HFF-Myc (cell line): ENCODE measurements around the gene RCBTB2.
A peak's percentile ranks its signal among the peaks of the same experiment; 100 is the strongest.

ENCODE experiments used
- DNase-seq: peaks from one replicate; pipeline ENCODE4 v3.0.0-alpha.2; 2011; ENCODE audit warnings: low read depth; ENCODE audit errors: extremely low read depth
- H3K4me3 ChIP-seq: replicated peaks from 2 replicates; pipeline ENCODE4 v1.5.1; 2011; ENCODE audit warnings: low read depth, mild to moderate bottlenecking, control low read depth, low read length
- TF ChIP-seq, protein P1 (sequence below): IDR thresholded peaks from 2 replicates; pipeline ENCODE4 v1.5.1; 2012; ENCODE audit warnings: mild to moderate bottlenecking, low read depth, low read length, control low read depth; ENCODE audit errors: missing control alignments

The RCBTB2 gene

DNA sequence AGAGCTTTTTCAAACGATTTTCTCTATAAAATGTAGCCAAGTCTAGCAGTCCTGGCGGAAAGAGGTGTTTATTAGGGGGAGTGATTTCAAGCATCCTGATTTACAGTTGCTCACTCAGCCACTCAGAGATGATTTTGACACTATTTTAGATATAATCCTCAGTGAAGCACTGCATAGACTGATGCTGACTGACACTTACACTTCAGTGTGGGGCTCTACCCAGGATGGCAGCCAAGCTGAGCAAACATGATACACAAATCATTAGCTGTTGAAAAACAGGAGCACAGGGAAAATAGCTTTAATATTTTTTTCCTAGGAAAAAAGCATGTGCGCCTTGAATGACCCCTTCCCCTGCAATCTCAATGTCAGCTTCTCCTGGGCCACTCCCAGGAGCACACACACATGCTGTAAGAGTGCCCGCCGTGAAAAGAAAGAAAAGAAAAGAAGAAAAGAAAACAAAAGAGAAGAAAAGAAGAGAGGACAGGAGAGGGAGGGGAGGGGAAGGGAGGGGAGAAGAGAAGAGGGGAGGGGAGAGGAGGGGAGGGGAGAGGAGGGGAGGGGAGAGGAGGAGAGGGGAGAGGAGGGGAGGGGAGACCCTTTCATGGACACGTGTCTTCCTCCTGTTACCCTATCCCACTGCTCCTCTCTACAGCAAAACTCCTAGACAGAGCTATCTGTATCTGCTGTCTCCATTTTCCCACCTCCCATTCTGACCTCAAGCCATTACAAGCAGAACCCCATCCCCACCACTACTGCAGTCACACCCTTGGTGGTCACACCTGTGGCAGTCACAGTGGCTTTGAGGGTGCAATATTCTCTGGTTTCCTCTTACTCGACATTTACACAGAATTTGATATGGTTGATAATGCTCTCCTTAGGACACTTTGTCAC is 36.4 kb downstream of the RCBTB2 start:
- H3K4me3 ChIP-seq, result no peak overlapping the region
- DNase-seq, result no peak
- TF ChIP-seq, protein P1, sequence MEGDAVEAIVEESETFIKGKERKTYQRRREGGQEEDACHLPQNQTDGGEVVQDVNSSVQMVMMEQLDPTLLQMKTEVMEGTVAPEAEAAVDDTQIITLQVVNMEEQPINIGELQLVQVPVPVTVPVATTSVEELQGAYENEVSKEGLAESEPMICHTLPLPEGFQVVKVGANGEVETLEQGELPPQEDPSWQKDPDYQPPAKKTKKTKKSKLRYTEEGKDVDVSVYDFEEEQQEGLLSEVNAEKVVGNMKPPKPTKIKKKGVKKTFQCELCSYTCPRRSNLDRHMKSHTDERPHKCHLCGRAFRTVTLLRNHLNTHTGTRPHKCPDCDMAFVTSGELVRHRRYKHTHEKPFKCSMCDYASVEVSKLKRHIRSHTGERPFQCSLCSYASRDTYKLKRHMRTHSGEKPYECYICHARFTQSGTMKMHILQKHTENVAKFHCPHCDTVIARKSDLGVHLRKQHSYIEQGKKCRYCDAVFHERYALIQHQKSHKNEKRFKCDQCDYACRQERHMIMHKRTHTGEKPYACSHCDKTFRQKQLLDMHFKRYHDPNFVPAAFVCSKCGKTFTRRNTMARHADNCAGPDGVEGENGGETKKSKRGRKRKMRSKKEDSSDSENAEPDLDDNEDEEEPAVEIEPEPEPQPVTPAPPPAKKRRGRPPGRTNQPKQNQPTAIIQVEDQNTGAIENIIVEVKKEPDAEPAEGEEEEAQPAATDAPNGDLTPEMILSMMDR, result no peak

GRCh38 chr13:48494874-48495273 is 38.0 kb downstream of the RCBTB2 start:
- H3K4me3 ChIP-seq, result no peak overlapping the region
- DNase-seq, result no peak
- TF ChIP-seq, protein P1, result no peak

GRCh38 chr13:48493851-48494250 is 39.0 kb downstream of the RCBTB2 start:
- no peak overlapping the region for H3K4me3 ChIP-seq
- DNase-seq, result no peak
- TF ChIP-seq, protein P1, result no peak

DNA sequence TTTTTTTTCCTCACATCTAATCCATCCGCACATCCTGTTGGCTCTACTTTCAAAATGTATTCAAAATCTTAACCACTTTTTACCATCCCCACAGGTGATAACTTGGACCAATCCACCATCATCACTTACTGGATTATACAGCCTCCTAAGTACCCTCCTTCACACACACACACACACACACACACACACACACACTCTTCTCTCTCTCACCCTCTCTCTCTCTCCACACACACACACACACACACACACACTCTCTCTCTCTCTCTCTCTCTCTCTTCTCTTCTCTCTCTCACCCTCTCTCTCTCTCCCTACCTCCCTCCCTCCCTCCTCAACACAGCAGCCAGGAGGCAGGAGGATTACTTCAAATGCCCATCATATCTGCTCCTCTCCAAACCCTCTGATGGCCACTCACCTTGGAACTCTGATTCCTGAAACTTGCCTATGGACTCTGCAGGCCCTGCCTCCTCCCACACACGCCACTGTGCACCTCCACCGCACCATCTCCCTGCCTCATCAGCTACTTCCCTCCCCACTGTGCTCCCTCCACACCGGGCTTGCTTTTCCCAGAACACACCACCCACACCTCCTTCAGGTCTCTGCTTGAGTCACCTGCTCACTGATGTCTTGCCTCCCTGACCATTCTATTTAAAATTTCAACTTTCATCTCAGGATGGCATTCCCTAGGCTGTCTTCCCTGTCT is 39.7 kb downstream of the RCBTB2 start:
- no peak overlapping the region for H3K4me3 ChIP-seq
- TF ChIP-seq, protein P1, result no peak
- DNase-seq, result no peak

DNA sequence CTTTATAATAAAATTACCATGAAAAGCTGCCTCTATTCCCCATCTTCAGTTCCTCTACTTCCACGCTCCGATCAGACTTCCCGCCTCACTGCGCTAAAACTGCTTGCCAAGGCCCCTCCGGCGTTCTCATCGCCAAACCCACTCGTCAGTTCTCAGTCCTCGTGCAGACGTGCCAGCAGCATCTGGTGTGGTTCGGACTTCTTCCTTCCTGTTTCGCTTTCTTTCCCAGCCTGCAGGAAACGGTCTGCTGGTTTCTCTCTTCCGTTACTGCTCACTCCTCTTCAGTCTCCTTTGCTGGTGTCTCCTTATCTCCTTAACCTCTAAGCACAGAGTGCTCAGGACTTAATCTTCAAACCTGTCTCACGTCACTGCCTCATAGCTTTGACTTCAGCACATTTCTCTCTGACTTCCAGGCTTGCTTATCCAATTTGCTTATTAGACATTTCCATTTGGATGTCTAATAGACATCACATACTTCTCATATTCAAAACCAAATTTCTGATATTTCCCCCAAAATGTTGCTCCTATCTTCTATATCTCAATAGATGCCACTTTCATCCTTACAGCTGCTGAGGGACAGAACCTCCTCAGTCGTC is 40.3 kb downstream of the RCBTB2 start:
- TF ChIP-seq, protein P1, result no peak
- H3K4me3 ChIP-seq, result peak overlapping the region; percentile 33
- peak; percentile 69 for DNase-seq

- peak overlapping the region; percentile 33 for H3K4me3 ChIP-seq
- TF ChIP-seq, protein P1, result no peak
- no peak for DNase-seq
These were observed 40.8 kb downstream of the RCBTB2 start for GRCh38 chr13:48492096-48492440.
